ENCODE measurements around the gene RELN.

GRCh38 chr7:103862302-103863035 is 127.0 kb downstream of the RELN start:
- TF ChIP-seq CTCF (IDR thresholded peaks at IDR 0.05): no peak
- no peak for TF ChIP-seq POLR2A (IDR thresholded peaks at IDR 0.05)

Data from thyroid gland (tissue), 4 donors.